DLD1 (cell line): ENCODE results near the gene FUT2.

Source experiments
- in situ Hi-C: cut with HindIII; loops from 2 replicates; pipeline ENCODE4 v1.10.0; 2017; ENCODE audit warnings: low sequenced_read_pairs

Gene FUT2

GRCh38 chr19:48749571-48750198 is 53.9 kb downstream of the FUT2 start:
- in situ Hi-C loops: no loop called here

- in situ Hi-C loops: no loop called here
These were observed 54.6 kb downstream of the FUT2 start for GRCh38 chr19:48750351-48750750.

- in situ Hi-C loops: no loop called here
These were observed 55.2 kb downstream of the FUT2 start for GRCh38 chr19:48750771-48751504.

GRCh38 chr19:48751845-48752495 is 56.2 kb downstream of the FUT2 start:
- in situ Hi-C loops: no loop called here

- in situ Hi-C loops: no loop called here
These were observed 57.0 kb downstream of the FUT2 start, which contains the start of gene FUT1 for GRCh38 chr19:48752496-48753365. TSS of gene FUT1 (minus strand) at chr19:48752641. CDS start at chr19:48751281, 1,360 bp downstream.

- in situ Hi-C loops: no loop called here
These were observed 59.4 kb downstream of the FUT2 start, which contains the start of gene FGF21 for GRCh38 chr19:48755084-48755641. TSS of gene FGF21 (plus strand) at chr19:48755524. CDS start at chr19:48756237, 713 bp downstream.
